Left lobe of liver (tissue), 2 donors: ENCODE data around the gene MYRIP. TPM values are rescaled to one million over a fixed set of nuclear protein-coding genes. Genes with fewer than 3 reads are reported as not detected.

Experiments
- ATAC-seq: fragments of 200-7000 bp; cut with Tn5 transposase; one replicate; pipeline ENCODE4 v1.9.1; 2020; ENCODE audit warnings: mild to moderate bottlenecking, moderate library complexity
- DNase-seq: peaks from one replicate; pipeline ENCODE4 v3.0.0-alpha.2; 2020; ENCODE audit warnings: low spot score
- total RNA-seq: library from RNA; stranded (reverse); gene quantifications from one replicate; pipeline ENCODE4 v1.2.1, GENCODE V29; 2021
- donor health status: DM: no; HTN: no; CAD: no; lungs with moderate emphysema.
- donor health status: DM: no; HTN: yes; CAD: no.

MYRIP gene
- total RNA-seq, 1 donor from 2014 or later: 12.7 TPM

- DNase-seq (peak; percentile 26), ATAC-seq (no peak)
Observed at GRCh38 chr3:40169983-40170382, 360.6 kb downstream of the MYRIP start.

DNA sequence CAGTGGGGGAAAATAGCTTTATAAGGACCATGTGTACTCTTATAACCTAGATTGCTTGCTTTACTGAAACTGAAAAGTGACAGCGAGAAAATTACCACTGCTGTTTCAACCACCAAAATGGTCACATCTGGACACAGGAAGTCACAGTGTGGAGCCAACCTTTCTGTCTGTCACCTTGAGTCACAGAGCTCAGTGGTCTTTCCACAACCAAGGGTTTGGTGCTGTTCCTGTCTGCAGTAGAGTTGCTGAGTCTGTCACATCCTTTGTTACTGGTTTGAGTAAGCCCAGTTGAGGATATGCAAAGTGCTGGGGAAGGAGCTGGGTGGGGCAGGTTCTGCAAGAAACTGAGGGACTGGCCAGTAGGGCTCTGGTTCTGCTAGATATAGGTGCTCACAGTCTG, 361.0 kb downstream of the MYRIP start:
- ATAC-seq (no peak), DNase-seq (no peak)

- peak; percentile 15 for DNase-seq
- ATAC-seq: no peak
Observed at GRCh38 chr3:40172560-40172959, 363.2 kb downstream of the MYRIP start.

GRCh38 chr3:40173227-40173721, 363.9 kb downstream of the MYRIP start:
- ATAC-seq (peak; percentile 44), DNase-seq (peak; percentile 37)

GRCh38 chr3:40178012-40178594, 368.7 kb downstream of the MYRIP start:
- DNase-seq (peak; percentile 39), ATAC-seq (no peak)

- DNase-seq (peak; percentile 69), ATAC-seq (peak; percentile 87)
Observed at GRCh38 chr3:40179016-40179415, 369.6 kb downstream of the MYRIP start.

- no peak for ATAC-seq
- DNase-seq: peak; percentile 21
Observed at GRCh38 chr3:40181182-40181581, 371.8 kb downstream of the MYRIP start.

DNA sequence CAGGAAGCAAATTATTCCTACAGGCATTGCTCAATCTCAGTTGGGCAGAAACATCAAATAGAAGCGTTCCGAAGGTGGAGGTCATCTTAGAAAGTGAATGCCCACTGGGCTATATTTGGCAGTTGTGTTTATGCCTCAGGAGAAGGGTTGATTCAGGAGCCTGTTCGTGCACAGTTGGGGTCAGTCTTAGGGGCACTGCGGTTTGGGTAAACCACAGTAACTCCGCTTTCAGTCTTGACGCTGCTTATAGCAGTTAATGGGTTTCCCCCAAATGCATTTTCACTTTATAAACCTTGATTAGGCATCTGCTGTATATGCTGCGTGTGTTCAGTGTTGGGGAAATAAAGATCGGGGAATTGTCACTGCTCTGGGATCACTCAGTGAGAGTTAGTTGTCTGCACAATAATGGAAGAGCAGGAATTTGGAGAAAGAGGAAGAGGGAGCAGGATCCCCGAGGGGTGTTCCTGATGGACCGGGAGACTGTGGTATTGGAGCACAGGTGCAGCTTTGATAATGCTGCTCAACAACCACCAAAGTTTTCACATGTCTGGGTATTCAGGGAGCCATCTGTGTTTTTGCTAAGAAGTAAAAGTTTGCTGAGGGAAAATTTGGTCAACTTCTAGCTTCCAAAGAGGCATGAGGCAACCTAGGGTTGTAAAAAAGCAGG, 375.8 kb downstream of the MYRIP start:
- no peak for DNase-seq
- ATAC-seq: no peak

DNA sequence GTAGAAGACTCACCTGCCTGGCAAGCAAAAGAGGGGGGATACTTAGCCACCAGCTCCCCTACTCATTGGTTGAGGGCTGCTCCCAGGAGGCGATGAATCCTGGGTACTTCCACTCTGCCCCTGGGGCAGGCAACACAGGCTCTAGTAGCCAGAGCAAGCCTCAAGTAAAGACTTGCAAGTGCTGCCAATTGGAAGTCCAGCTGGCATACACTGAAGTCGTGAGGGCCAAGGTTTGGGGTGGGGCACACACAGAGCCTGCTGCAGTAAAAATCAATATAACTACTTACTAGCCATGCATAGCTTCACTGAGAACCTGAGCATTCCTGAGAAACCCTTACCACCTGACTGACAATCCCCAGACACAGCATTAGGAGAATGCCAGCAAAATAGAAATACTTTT, 377.1 kb downstream of the MYRIP start:
- DNase-seq (peak; percentile 54), ATAC-seq (peak; percentile 82)

- no peak for ATAC-seq
- peak; percentile 14 for DNase-seq
Observed at GRCh38 chr3:40187945-40188344, 378.5 kb downstream of the MYRIP start.

- ATAC-seq: no peak
- no peak for DNase-seq
Observed at GRCh38 chr3:40189118-40189517, 379.7 kb downstream of the MYRIP start.

DNA sequence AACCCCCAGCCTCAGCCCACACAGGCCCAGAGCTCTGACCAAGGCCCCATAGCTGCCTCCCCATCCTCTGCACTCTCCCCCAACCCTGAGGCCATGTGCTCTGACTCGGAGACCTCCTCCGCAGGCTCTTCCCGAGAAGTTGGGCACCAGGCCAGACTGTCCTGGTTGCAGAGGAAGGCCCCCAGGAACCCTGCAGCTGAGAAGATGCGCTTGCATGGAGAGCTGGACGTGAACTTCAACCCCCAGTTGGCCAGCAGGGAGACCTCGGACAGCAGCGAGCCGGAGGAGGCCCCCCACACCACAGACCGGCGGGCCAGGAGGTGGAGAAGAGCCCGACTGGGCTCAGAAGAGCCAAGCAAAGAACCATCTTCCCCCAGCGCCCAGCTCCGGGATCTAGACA, 380.6 kb downstream of the MYRIP start:
- no peak for ATAC-seq
- DNase-seq: no peak

GRCh38 chr3:40191251-40191650, 381.8 kb downstream of the MYRIP start:
- DNase-seq (no peak), ATAC-seq (no peak)

- ATAC-seq (peak; percentile 96), DNase-seq (no peak)
Observed at GRCh38 chr3:40191850-40192448, 382.5 kb downstream of the MYRIP start.

- no peak for ATAC-seq
- DNase-seq: no peak
Observed at GRCh38 chr3:40192628-40193027, 383.2 kb downstream of the MYRIP start.

GRCh38 chr3:40196966-40197365, 387.6 kb downstream of the MYRIP start:
- DNase-seq (no peak), ATAC-seq (no peak)

- DNase-seq (no peak), ATAC-seq (no peak)
Observed at GRCh38 chr3:40200692-40201316, 391.4 kb downstream of the MYRIP start.

GRCh38 chr3:40201770-40202169, 392.4 kb downstream of the MYRIP start:
- no peak for DNase-seq
- peak; percentile 82 for ATAC-seq

DNA sequence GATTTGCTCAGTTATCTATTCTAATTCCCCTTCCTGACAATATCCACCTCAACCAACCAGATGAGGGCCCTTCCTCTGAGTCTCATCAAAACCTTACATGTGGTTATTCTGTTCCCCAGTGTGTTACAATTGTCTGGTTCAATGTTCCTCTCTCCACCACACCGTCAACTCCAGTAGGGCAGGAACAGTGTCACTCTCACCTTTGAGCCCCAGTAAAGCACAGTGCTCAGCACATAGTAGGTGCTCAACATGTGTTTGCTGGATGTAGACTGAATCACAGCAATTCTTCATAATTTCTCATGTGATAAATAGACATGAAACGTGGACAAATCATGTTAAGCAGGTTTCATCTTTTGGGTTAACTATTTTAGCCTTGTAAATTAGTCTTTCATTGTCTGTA, 397.1 kb downstream of the MYRIP start:
- ATAC-seq (no peak), DNase-seq (no peak)

- ATAC-seq: no peak
- DNase-seq: no peak
Observed at GRCh38 chr3:40207796-40208195, 398.4 kb downstream of the MYRIP start.

GRCh38 chr3:40208251-40208650, 398.8 kb downstream of the MYRIP start:
- DNase-seq (no peak), ATAC-seq (no peak)

DNA sequence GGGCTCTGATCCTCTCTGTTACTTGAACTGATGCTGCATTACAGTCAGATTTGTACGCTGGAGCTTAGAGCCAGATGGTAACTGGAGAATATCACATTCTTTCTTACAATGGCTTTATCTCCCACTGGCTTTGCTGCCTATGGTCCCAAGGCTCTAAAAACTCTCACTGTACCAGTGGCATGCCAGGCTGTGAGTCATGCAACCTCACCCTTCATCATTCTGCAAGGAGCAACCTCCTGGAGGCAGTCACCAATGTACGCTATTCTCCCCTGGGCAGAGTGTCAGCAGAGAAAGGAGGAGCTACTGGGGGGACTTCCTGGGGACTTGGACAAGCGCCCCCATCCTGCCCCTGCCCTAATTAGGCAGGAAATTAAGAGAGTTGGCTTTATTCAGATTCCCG, 402.2 kb downstream of the MYRIP start:
- DNase-seq (no peak), ATAC-seq (no peak)
